Measurements from ENCODE around the gene HIVEP3.

DNA sequence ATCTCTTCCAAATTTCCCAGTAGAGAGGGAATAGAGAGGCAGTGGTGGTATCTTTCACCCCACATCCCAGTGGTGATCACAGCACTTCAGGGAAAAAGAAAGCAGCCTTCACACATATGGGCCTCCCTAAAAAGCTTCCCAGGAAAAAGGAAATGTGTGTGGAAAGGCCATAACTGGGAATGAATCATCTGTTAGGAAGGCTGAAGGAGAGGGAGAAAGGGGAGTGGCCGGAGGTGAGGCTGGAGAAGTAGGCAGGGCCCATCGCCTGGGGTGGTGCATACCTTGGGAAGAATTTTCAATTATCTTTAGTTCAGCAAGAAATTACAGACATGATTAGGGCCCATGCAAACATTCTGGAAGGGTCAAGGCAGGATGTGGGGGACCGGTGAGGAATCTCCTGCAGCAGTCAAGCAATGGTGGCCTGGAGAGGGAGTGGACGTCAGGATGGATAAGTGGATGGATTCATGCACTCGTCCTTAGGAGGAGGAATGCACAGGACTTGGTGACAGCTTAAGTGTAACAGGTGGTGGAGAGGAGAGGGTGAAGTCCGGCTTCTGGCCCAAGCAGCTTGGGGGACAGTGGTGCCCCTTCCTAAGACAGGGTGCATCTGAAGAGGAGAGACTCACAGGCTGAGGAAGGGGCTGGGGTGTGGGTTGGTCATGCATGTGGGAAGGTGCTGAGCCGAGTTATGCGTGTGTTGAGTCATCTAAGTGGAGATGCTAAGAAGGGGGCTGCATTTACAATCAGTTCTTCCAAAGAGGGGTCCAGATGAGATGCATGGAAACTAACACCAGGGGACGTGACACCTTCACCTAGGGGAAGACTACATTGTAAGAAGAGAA, 17.9 kb downstream of the HIVEP3 start:
- TF ChIP-seq, protein P1, sequence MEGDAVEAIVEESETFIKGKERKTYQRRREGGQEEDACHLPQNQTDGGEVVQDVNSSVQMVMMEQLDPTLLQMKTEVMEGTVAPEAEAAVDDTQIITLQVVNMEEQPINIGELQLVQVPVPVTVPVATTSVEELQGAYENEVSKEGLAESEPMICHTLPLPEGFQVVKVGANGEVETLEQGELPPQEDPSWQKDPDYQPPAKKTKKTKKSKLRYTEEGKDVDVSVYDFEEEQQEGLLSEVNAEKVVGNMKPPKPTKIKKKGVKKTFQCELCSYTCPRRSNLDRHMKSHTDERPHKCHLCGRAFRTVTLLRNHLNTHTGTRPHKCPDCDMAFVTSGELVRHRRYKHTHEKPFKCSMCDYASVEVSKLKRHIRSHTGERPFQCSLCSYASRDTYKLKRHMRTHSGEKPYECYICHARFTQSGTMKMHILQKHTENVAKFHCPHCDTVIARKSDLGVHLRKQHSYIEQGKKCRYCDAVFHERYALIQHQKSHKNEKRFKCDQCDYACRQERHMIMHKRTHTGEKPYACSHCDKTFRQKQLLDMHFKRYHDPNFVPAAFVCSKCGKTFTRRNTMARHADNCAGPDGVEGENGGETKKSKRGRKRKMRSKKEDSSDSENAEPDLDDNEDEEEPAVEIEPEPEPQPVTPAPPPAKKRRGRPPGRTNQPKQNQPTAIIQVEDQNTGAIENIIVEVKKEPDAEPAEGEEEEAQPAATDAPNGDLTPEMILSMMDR (IDR thresholded peaks at IDR 0.05; ENCODE audit: low read depth, low read length): no peak
- no peak for TF ChIP-seq POLR2A (IDR thresholded peaks at IDR 0.05; ENCODE audit: extremely low read depth, insufficient read length)
- TF ChIP-seq, protein P2, sequence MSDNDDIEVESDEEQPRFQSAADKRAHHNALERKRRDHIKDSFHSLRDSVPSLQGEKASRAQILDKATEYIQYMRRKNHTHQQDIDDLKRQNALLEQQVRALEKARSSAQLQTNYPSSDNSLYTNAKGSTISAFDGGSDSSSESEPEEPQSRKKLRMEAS (IDR thresholded peaks at IDR 0.05; ENCODE audit: low read depth, low read length): no peak
